Stimulated activated CD4-positive, alpha-beta T cell treated with anti-CD3 and anti-CD28 coated beads, TNF-alpha, amount 100 ng/mL, for 48 hours (primary cell): ENCODE data around the gene PERM1.

Experiments
- DNase-seq, 3 donors: peaks; one replicate each; pipeline ENCODE4 v3.0.0-alpha.2; 2020; ENCODE audit warnings: low read depth in 3 of 3

The PERM1 gene

GRCh38 chr1:936348-937264 is 45.3 kb downstream of the PERM1 start:
- DNase-seq = no peak

GRCh38 chr1:935751-936231 is 46.1 kb downstream of the PERM1 start:
- no peak for DNase-seq

GRCh38 chr1:934991-935750 is 46.7 kb downstream of the PERM1 start:
- no peak for DNase-seq

GRCh38 chr1:933603-933940 is 48.3 kb downstream of the PERM1 start:
- no peak for DNase-seq

GRCh38 chr1:932776-933602 is 48.9 kb downstream of the PERM1 start:
- DNase-seq = no peak

GRCh38 chr1:932173-932510 is 49.8 kb downstream of the PERM1 start:
- DNase-seq = no peak

- no peak for DNase-seq
Measured at GRCh38 chr1:931380-932172, 50.3 kb downstream of the PERM1 start.

GRCh38 chr1:930633-931138 is 51.2 kb downstream of the PERM1 start:
- DNase-seq = no peak

- no peak for DNase-seq
Measured at GRCh38 chr1:929712-930632, 51.9 kb downstream of the PERM1 start.

- DNase-seq = no peak
Measured at GRCh38 chr1:928825-929661, 52.9 kb downstream of the PERM1 start.

GRCh38 chr1:927748-928147 is 54.1 kb downstream of the PERM1 start:
- DNase-seq = no peak

GRCh38 chr1:927234-927633 is 54.7 kb downstream of the PERM1 start:
- DNase-seq = no peak

GRCh38 chr1:925561-926421 is 56.1 kb downstream of the PERM1 start:
- DNase-seq = no peak
